Fibroblast of lung (primary cell): ENCODE measurements around the gene HBS1L. TPM values are rescaled to one million over a fixed set of nuclear protein-coding genes. Genes with fewer than 3 reads are reported as not detected.

Source experiments
- DNase-seq, 2 donors: peaks; one replicate each; pipeline versions ENCODE4 v3.0.0 to v3.0.0-alpha.2; 2010; ENCODE audit warnings: low read depth in 2 of 2
- H2AFZ ChIP-seq: 2 replicates; pipeline ENCODE4 v1.5.1; 2012; ENCODE audit warnings: low read length, control low read depth, inconsistent platforms
- H3K27ac ChIP-seq: 2 replicates; pipeline ENCODE4 v1.5.1; 2011; ENCODE audit warnings: low read length, control low read depth; ENCODE audit not compliant: insufficient read depth
- H3K27me3 ChIP-seq: 2 replicates; pipeline ENCODE4 v1.5.1; 2011; ENCODE audit warnings: mild to moderate bottlenecking, low read length; ENCODE audit not compliant: control insufficient read depth, insufficient read depth
- H3K36me3 ChIP-seq: 2 replicates; pipeline ENCODE4 v1.5.1; 2011; ENCODE audit warnings: low read length; ENCODE audit not compliant: control insufficient read depth, insufficient read depth
- H3K4me1 ChIP-seq: 2 replicates; pipeline ENCODE4 v1.5.1; 2011; ENCODE audit warnings: low read length; ENCODE audit not compliant: control insufficient read depth, insufficient read depth; ENCODE audit errors: extremely low read depth
- H3K4me2 ChIP-seq: 2 replicates; pipeline ENCODE4 v1.5.1; 2011; ENCODE audit warnings: low read length, control low read depth; ENCODE audit not compliant: insufficient read depth; ENCODE audit errors: extremely low read depth
- H3K4me3 ChIP-seq, 4 experiments: fragments of 200-600 bp in 1 of 4; sonication (generic) in 1 of 4; replicated peaks in 1 of 4; 2 replicates each; pipeline ENCODE4 v1.5.1; 2011 to 2016; ENCODE audit warnings: low read length in 4 of 4, low read depth in 3 of 4, mild to moderate bottlenecking in 3 of 4, control low read depth in 2 of 4, inconsistent platforms in 1 of 4, mixed read lengths in 1 of 4; ENCODE audit not compliant: insufficient read depth in 1 of 4; ENCODE audit errors: control extremely low read depth in 1 of 4
- H3K79me2 ChIP-seq: 2 replicates; pipeline ENCODE4 v1.5.1; 2012; ENCODE audit warnings: mild to moderate bottlenecking, low read length, inconsistent platforms; ENCODE audit not compliant: control insufficient read depth, insufficient read depth
- H3K9ac ChIP-seq: 2 replicates; pipeline ENCODE4 v1.5.1; 2011; ENCODE audit warnings: mild to moderate bottlenecking, low read length, control low read depth; ENCODE audit not compliant: insufficient read depth
- H3K9me3 ChIP-seq: 2 replicates; pipeline ENCODE4 v1.5.1; 2012; ENCODE audit warnings: low read depth, low read length; ENCODE audit not compliant: control insufficient read depth, insufficient read depth
- H4K20me1 ChIP-seq: 2 replicates; pipeline ENCODE4 v1.5.1; 2011; ENCODE audit warnings: low read length; ENCODE audit not compliant: control insufficient read depth, insufficient read depth; ENCODE audit errors: extremely low read depth
- CTCF ChIP-seq, 2 donors: IDR thresholded peaks in 1 of 2; conservative IDR thresholded peaks in 1 of 2; 1 replicate in 1 of 2; 2 replicates in 1 of 2; pipeline ENCODE4 v1.5.1; 2011 to 2012; ENCODE audit warnings: low read length in 2 of 2, control low read depth in 1 of 2, inconsistent platforms in 1 of 2, low read depth in 1 of 2, mild to moderate bottlenecking in 1 of 2
- EZH2 ChIP-seq: IDR thresholded peaks from 2 replicates; pipeline ENCODE4 v1.5.1; 2012; ENCODE audit warnings: low read length, control low read depth, mild to moderate bottlenecking; ENCODE audit errors: missing control alignments
- polyA plus RNA-seq, 2 donors: library from polyadenylated mRNA; depleted of rRNA in 1 of 2; stranded (reverse) in 1 of 2; unstranded in 1 of 2; fragments of >200 nt; gene quantifications; 2 replicates each; pipeline ENCODE4 v1.2.1, GENCODE V29; 2011 to 2012; ENCODE audit warnings: missing spikeins in 1 of 2
- total RNA-seq: library from RNA; depleted of rRNA; stranded (reverse); fragments of >200 nt; gene quantifications from 2 replicates; pipeline ENCODE4 v1.2.1, GENCODE V29; 2014

The HBS1L gene
- total and polyA plus RNA-seq, 2 donors (not counting 1 experiment from before 2014, with no cell fraction given) = 106 to 118 TPM

- TF ChIP-seq EZH2 (no peak), CTCF (conservative IDR thresholded peaks at IDR 0.05 in 1 of 2, IDR thresholded peaks at IDR 0.05 in 1 of 2; ENCODE audit: low read depth in 1 of 2, low read length in 2 of 2) (no peak)
- H3K27me3 ChIP-seq = peaks cover 2% of the 10 kb centered on the region
Observed at GRCh38 chr6:135084001-135084915, 29.6 kb upstream of the HBS1L start.

GRCh38 chr6:135081966-135082365 is 27.3 kb upstream of the HBS1L start:
- Histone ChIP-seq H3K4me3 (no peak overlapping the region), H3K79me2 (no peaks in the 10 kb centered on the region), H3K36me3 (no peaks in the 10 kb centered on the region), H2AFZ (no peak overlapping the region), H3K27ac (no peak overlapping the region), H3K4me2 (no peak overlapping the region), H3K9me3 (no peaks in the 10 kb centered on the region), H3K4me1 (no peaks in the 10 kb centered on the region), H3K27me3 (no peaks in the 10 kb centered on the region), H4K20me1 (no peaks in the 10 kb centered on the region), H3K9ac (no peak overlapping the region)
- no peak for DNase-seq
- TF ChIP-seq CTCF (conservative IDR thresholded peaks at IDR 0.05 in 1 of 2, IDR thresholded peaks at IDR 0.05 in 1 of 2; ENCODE audit: low read depth in 1 of 2, low read length in 2 of 2) (no peak), EZH2 (no peak)

More at GRCh38 chr6:135084001-135084915, 29.6 kb upstream of the HBS1L start:
- Histone ChIP-seq H3K79me2 (no peaks in the 10 kb centered on the region), H3K27ac (no peak overlapping the region), H2AFZ (no peak overlapping the region), H3K4me1 (no peaks in the 10 kb centered on the region), H3K4me2 (no peak overlapping the region), H4K20me1 (no peaks in the 10 kb centered on the region), H3K9me3 (no peaks in the 10 kb centered on the region), H3K9ac (no peak overlapping the region), H3K36me3 (no peaks in the 10 kb centered on the region), H3K4me3 (no peak overlapping the region)
- no peak for DNase-seq

GRCh38 chr6:135075018-135075417 is 20.4 kb upstream of the HBS1L start:
- H3K9ac ChIP-seq = no peak overlapping the region
- H3K4me1 ChIP-seq = no peaks in the 10 kb centered on the region
- H3K27me3 ChIP-seq = no peaks in the 10 kb centered on the region
- DNase-seq = no peak
- no peak overlapping the region for H3K27ac ChIP-seq
- no peak overlapping the region for H3K4me3 ChIP-seq
- H3K36me3 ChIP-seq = no peaks in the 10 kb centered on the region
- no peak overlapping the region for H3K4me2 ChIP-seq
- H3K79me2 ChIP-seq = no peaks in the 10 kb centered on the region
- no peaks in the 10 kb centered on the region for H4K20me1 ChIP-seq
- TF ChIP-seq EZH2 = no peak
- no peak for TF ChIP-seq CTCF (conservative IDR thresholded peaks at IDR 0.05 in 1 of 2, IDR thresholded peaks at IDR 0.05 in 1 of 2; ENCODE audit: low read depth in 1 of 2, low read length in 2 of 2)
- H3K9me3 ChIP-seq = no peaks in the 10 kb centered on the region
- H2AFZ ChIP-seq = no peak overlapping the region
